Hepatic stellate cell (primary cell): ENCODE results near the gene SVIL.

ENCODE experiments used
- DNase-seq: peaks from one replicate; pipeline ENCODE4 v3.0.0; 2011; ENCODE audit warnings: low spot score

The SVIL gene

DNA sequence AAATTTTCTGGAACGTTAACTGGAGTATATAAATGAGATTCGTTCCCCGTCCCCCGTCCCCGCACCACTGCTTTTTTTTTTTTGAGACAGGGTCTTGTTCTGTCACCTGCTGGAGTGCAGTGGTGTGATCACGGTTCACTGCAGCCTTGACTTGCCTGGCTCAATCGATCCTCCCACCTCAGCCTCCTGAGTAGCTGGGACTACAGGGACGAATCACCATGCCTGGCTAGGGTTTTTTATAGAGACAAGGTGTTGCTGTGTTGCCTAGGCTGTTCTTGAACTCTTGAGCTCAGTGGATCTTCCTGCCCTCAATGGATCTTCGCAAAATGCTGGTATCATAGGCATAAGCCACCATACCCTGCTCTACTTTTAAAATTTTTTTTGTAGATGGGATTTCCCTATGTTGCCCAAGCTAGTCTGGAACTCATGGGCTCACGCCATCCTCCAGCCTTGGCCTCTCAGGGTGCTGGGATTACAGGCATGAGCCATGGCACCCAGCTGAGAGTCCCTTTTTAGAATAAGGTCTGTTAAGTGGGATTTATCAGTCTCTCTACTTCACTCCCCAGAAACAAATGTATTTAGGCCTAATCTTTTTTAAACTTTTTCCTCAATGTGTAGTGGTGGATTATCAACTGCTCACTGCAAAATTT is 223.0 kb downstream of the SVIL start:
- no peak for DNase-seq

DNA sequence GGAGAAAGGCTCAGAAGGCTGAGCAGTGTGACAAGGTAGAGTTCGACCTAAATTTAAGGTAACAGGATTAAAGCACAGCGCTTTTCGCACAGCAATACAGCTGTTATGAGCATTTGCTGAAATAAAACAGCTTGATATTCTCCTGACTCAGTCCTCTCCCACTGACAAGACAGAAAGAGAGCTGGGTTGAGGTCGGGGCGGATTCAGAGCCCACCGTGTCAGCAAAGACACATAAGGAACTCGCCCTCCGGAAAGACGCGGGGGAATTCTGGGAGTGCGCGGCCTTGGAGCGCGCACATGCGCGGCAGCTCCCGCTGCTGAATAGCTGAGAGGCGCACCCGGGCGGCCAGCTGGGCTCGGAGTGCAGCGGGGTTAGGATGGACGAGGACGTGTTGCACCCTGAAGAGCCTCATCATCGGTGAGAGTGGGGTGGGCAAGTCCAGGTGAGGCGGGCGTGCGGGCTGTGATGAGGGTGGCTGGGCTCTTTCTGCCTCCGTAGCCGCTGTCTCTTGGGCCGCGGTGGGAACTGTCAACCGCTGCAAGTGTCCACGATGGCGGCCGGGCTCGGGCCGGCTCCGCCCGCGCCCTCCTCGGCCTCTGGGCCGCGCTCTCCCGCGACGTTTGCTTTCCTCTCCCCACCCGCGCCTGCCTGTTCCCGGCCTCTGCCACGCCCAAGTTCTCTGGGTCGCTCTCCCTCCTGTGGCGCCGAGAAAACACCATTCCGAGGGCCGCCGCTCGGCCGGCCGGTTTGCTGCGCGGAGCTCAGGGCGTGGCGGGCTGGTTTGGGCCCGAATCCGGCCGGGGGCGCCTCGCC is 225.3 kb downstream of the SVIL start:
- peak; percentile 65 for DNase-seq

DNA sequence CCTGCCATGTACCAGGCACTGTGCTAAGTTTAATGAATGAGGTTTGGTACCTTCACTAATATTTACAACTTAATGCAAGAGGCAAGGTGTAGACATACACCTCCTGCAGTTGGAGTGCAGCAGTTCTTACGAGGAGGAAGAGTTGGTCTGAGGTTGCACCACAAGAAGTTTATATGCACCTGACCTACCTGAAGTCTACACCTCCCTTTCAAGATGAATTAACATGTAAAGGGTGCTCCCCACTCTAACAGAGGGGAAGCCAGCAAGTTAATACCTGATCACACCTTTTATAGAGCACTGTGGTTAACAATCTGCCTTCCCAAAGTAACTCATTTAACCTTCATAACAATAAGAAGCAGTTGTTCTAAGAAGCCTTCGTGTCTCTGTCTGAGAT is 225.9 kb downstream of the SVIL start:
- no peak for DNase-seq
